HEK293 (cell line): ENCODE measurements around the gene BPIFB2.
A peak's percentile ranks its signal among the peaks of the same experiment; 100 is the strongest.

ENCODE experiments used
- CTCF ChIA-PET: fragments of 350-600 bp; formaldehyde crosslinking; extraction: SDS; loops from one replicate; lab custom pipeline; 2021; ENCODE audit warnings: antibody characterized with exemption; lab: Yijun Ruan, JAX
- POLR2A ChIA-PET: fragments of 300-600 bp; formaldehyde crosslinking; extraction: SDS; loops from one replicate; lab custom pipeline; 2020; ENCODE audit warnings: antibody characterized with exemption, inconsistent platforms; lab: Yijun Ruan, JAX
- H3K27ac ChIP-seq: fragments of 200-500 bp; sonication (Bioruptor generic); 2 replicates; pipeline ENCODE4 v1.5.1; 2014; ENCODE audit warnings: low read depth, low read length, control low read depth, inconsistent platforms; ENCODE audit errors: extremely low read depth
- H3K36me3 ChIP-seq, 2 experiments: fragments of 200-500 bp in 1 of 2; sonication (Bioruptor generic) in 1 of 2; 1 replicate in 1 of 2; 2 replicates in 1 of 2; pipeline ENCODE4 v1.5.1; 2014 to 2017; ENCODE audit warnings: inconsistent platforms in 2 of 2, low read length in 2 of 2; ENCODE audit not compliant: control insufficient read depth in 2 of 2, insufficient read depth in 1 of 2
- H3K4me1 ChIP-seq: fragments of 200-500 bp; sonication (Bioruptor generic); 2 replicates; pipeline ENCODE4 v1.5.1; 2014; ENCODE audit warnings: mild to moderate bottlenecking, low read length, inconsistent platforms; ENCODE audit not compliant: control insufficient read depth, insufficient read depth
- H3K4me3 ChIP-seq: 2 replicates; pipeline ENCODE4 v1.5.1; 2011; ENCODE audit warnings: low read depth, mild to moderate bottlenecking, control low read depth, low read length, moderate library complexity
- H3K9me3 ChIP-seq: fragments of 200-500 bp; sonication (Bioruptor generic); 2 replicates; pipeline ENCODE4 v1.5.1; 2014; ENCODE audit warnings: low read depth, low read length, inconsistent platforms; ENCODE audit not compliant: control insufficient read depth, insufficient read depth
- HOXA7 ChIP-seq: sonication (generic); formaldehyde crosslinking; IDR thresholded peaks from 2 replicates; pipeline ENCODE4 v1.8.1; 2022; ENCODE audit warnings: missing genetic modification reagents, borderline replicate concordance
- KLF7 ChIP-seq: fragments of 450-650 bp; formaldehyde crosslinking; IDR thresholded peaks from 2 replicates; pipeline ENCODE4 v1.5.1; 2016; ENCODE audit warnings: missing biosample characterization, missing genetic modification characterization, borderline replicate concordance
- OVOL3 ChIP-seq: fragments of 450-650 bp; formaldehyde crosslinking; IDR thresholded peaks from 2 replicates; pipeline ENCODE4 v1.5.1; 2016; ENCODE audit warnings: missing biosample characterization, missing genetic modification characterization
- PATZ1 ChIP-seq: fragments of 450-650 bp; formaldehyde crosslinking; IDR thresholded peaks from 2 replicates; pipeline ENCODE4 v1.5.1; 2016; ENCODE audit warnings: missing biosample characterization, missing genetic modification characterization
- PRDM1 ChIP-seq: fragments of 450-650 bp; formaldehyde crosslinking; IDR thresholded peaks from 2 replicates; pipeline ENCODE4; 2016; ENCODE audit warnings: missing biosample characterization, missing genetic modification characterization
- SCRT2 ChIP-seq: fragments of 450-650 bp; formaldehyde crosslinking; IDR thresholded peaks from 2 replicates; pipeline ENCODE4 v1.5.1; 2016; ENCODE audit warnings: missing biosample characterization, missing genetic modification characterization
- YY1 ChIP-seq: fragments of 450-650 bp; formaldehyde crosslinking; IDR thresholded peaks from 2 replicates; pipeline ENCODE4 v1.5.1; 2018; ENCODE audit warnings: missing biosample characterization, missing genetic modification characterization
- ZBTB17 ChIP-seq: fragments of 450-650 bp; formaldehyde crosslinking; IDR thresholded peaks from 2 replicates; pipeline ENCODE4 v1.5.1; 2016; ENCODE audit warnings: missing biosample characterization, missing genetic modification characterization
- ZBTB7A ChIP-seq: fragments of 450-650 bp; formaldehyde crosslinking; IDR thresholded peaks from 2 replicates; pipeline ENCODE4 v1.5.1; 2016; ENCODE audit warnings: low read depth, missing biosample characterization, missing genetic modification characterization
- ZIC2 ChIP-seq: fragments of 450-650 bp; formaldehyde crosslinking; IDR thresholded peaks from 2 replicates; pipeline ENCODE4 v1.5.1; 2016; ENCODE audit warnings: missing biosample characterization, missing genetic modification characterization
- ZNF10 ChIP-seq: fragments of 450-650 bp; formaldehyde crosslinking; IDR thresholded peaks from 2 replicates; pipeline ENCODE4 v1.5.1; 2017; ENCODE audit warnings: missing biosample characterization, missing genetic modification characterization
- ZNF214 ChIP-seq: fragments of 450-650 bp; formaldehyde crosslinking; IDR thresholded peaks from 2 replicates; pipeline ENCODE4 v1.5.1; 2017; ENCODE audit warnings: missing biosample characterization, mild to moderate bottlenecking, missing genetic modification characterization, borderline replicate concordance
- ZNF23 ChIP-seq: fragments of 450-650 bp; formaldehyde crosslinking; IDR thresholded peaks from 2 replicates; pipeline ENCODE4 v1.5.1; 2016; ENCODE audit warnings: missing biosample characterization, missing genetic modification characterization, borderline replicate concordance
- ZNF274 ChIP-seq, 2 experiments: fragments of 200-500 bp in 1 of 2; fragments of 450-650 bp in 1 of 2; sonication (Bioruptor generic) in 1 of 2; formaldehyde crosslinking in 1 of 2; IDR thresholded peaks; 2 replicates each; pipeline versions ENCODE4 v1.5.1 to v1.6.1; 2014 to 2016; ENCODE audit warnings: borderline replicate concordance in 1 of 2, inconsistent platforms in 1 of 2, low read length in 1 of 2, missing biosample characterization in 1 of 2, missing genetic modification characterization in 1 of 2
- ZNF341 ChIP-seq: fragments of 450-650 bp; formaldehyde crosslinking; IDR thresholded peaks from 2 replicates; pipeline ENCODE4; 2016; ENCODE audit warnings: low read depth, missing biosample characterization, missing genetic modification characterization
- ZNF580 ChIP-seq: fragments of 450-650 bp; formaldehyde crosslinking; IDR thresholded peaks from 2 replicates; pipeline ENCODE4 v1.5.1; 2016; ENCODE audit warnings: missing biosample characterization, missing genetic modification characterization
- ZNF596 ChIP-seq: fragments of 450-650 bp; IDR thresholded peaks from 2 replicates; pipeline ENCODE4 v1.5.0; 2018; ENCODE audit warnings: missing biosample characterization, mild to moderate bottlenecking, missing genetic modification characterization, moderate library complexity
- ZNF626 ChIP-seq: fragments of 450-650 bp; sonication (Bioruptor Pico); formaldehyde crosslinking; IDR thresholded peaks from 2 replicates; pipeline ENCODE4 v1.5.1; 2018; ENCODE audit warnings: missing biosample characterization, missing genetic modification characterization, inconsistent platforms
- ZNF629 ChIP-seq: fragments of 450-650 bp; formaldehyde crosslinking; IDR thresholded peaks from 2 replicates; pipeline ENCODE4 v1.5.1; 2017; ENCODE audit warnings: missing biosample characterization, missing genetic modification characterization
- ZNF76 ChIP-seq: fragments of 450-650 bp; formaldehyde crosslinking; IDR thresholded peaks from 2 replicates; pipeline ENCODE4; 2016; ENCODE audit warnings: low read depth, missing biosample characterization, missing genetic modification characterization, borderline replicate concordance
- ZSCAN23 ChIP-seq: fragments of 450-650 bp; formaldehyde crosslinking; IDR thresholded peaks from 2 replicates; pipeline ENCODE4 v1.5.1; 2016; ENCODE audit warnings: missing biosample characterization, missing genetic modification characterization
- TF ChIP-seq, protein P1 (sequence below): fragments of 450-650 bp; formaldehyde crosslinking; IDR thresholded peaks from 2 replicates; pipeline ENCODE4 v1.5.1; 2016; ENCODE audit warnings: missing biosample characterization, missing genetic modification characterization, low read depth
- TF ChIP-seq, protein P2 (sequence below): fragments of 450-650 bp; formaldehyde crosslinking; IDR thresholded peaks from 2 replicates; pipeline ENCODE4 v1.5.1; 2016; ENCODE audit warnings: missing biosample characterization, missing genetic modification characterization
- TF ChIP-seq, protein P3 (sequence below): fragments of 450-650 bp; formaldehyde crosslinking; IDR thresholded peaks from 2 replicates; pipeline ENCODE4 v1.5.1; 2016; ENCODE audit warnings: missing biosample characterization, missing genetic modification characterization

Gene BPIFB2

GRCh38 chr20:32970115-32970972, 37.2 kb upstream of the BPIFB2 start:
- H3K4me1 ChIP-seq: no peaks in the 10 kb centered on the region
- POLR2A ChIA-PET: no interaction called here
- H3K36me3 ChIP-seq: no peaks in the 10 kb centered on the region
- no peaks in the 10 kb centered on the region for H3K9me3 ChIP-seq
- CTCF ChIA-PET: no interaction called here
- H3K27ac ChIP-seq: no peak overlapping the region
- TF ChIP-seq ZNF214 (tag by site-specific recombination) (no peak), KLF7 (tag by site-specific recombination) (no peak), ZNF76 (no peak), ZNF580 (no peak), ZNF274 (IDR thresholded peaks at IDR 0.05; ENCODE audit: low read length) (no peak), ZNF274 (tag by site-specific recombination; IDR thresholded peaks at IDR 0.05; ENCODE audit: borderline replicate concordance) (no peak), ZSCAN23 (tag by site-specific recombination) (no peak), ZBTB7A (no peak), ZNF341 (no peak), SCRT2 (no peak), ZNF626 (no peak), ZNF10 (tag by site-specific recombination) (no peak)
- TF ChIP-seq, protein P1, sequence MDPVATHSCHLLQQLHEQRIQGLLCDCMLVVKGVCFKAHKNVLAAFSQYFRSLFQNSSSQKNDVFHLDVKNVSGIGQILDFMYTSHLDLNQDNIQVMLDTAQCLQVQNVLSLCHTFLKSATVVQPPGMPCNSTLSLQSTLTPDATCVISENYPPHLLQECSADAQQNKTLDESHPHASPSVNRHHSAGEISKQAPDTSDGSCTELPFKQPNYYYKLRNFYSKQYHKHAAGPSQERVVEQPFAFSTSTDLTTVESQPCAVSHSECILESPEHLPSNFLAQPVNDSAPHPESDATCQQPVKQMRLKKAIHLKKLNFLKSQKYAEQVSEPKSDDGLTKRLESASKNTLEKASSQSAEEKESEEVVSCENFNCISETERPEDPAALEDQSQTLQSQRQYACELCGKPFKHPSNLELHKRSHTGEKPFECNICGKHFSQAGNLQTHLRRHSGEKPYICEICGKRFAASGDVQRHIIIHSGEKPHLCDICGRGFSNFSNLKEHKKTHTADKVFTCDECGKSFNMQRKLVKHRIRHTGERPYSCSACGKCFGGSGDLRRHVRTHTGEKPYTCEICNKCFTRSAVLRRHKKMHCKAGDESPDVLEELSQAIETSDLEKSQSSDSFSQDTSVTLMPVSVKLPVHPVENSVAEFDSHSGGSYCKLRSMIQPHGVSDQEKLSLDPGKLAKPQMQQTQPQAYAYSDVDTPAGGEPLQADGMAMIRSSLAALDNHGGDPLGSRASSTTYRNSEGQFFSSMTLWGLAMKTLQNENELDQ (tag by site-specific recombination): no peak
- TF ChIP-seq, protein P2, sequence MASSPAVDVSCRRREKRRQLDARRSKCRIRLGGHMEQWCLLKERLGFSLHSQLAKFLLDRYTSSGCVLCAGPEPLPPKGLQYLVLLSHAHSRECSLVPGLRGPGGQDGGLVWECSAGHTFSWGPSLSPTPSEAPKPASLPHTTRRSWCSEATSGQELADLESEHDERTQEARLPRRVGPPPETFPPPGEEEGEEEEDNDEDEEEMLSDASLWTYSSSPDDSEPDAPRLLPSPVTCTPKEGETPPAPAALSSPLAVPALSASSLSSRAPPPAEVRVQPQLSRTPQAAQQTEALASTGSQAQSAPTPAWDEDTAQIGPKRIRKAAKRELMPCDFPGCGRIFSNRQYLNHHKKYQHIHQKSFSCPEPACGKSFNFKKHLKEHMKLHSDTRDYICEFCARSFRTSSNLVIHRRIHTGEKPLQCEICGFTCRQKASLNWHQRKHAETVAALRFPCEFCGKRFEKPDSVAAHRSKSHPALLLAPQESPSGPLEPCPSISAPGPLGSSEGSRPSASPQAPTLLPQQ (tag by site-specific recombination): no peak
- TF ChIP-seq, protein P3, sequence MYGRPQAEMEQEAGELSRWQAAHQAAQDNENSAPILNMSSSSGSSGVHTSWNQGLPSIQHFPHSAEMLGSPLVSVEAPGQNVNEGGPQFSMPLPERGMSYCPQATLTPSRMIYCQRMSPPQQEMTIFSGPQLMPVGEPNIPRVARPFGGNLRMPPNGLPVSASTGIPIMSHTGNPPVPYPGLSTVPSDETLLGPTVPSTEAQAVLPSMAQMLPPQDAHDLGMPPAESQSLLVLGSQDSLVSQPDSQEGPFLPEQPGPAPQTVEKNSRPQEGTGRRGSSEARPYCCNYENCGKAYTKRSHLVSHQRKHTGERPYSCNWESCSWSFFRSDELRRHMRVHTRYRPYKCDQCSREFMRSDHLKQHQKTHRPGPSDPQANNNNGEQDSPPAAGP: no peak
- no peak overlapping the region for H3K4me3 ChIP-seq

DNA sequence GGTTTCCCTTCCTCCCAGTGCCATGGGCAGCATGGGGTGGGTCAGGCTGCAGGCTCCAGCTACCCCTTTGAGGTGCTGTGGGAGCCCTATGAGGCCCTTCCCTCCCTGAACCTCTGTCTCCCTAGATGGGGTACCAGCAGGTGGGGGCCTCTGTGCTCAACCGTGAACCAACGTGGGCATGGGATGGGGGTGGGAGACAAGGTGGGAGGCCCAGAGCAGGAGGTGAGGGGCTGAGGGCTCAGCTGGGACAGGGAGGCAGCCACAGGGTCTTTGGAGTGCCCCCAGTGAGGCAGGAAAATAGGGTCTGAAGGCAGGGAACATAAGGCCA, 36.6 kb upstream of the BPIFB2 start:
- Histone ChIP-seq H3K4me3 (no peak overlapping the region), H3K4me1 (no peaks in the 10 kb centered on the region), H3K9me3 (no peaks in the 10 kb centered on the region), H3K36me3 (no peaks in the 10 kb centered on the region), H3K27ac (no peak overlapping the region)
- ChIA-PET POLR2A (no interaction called here), CTCF (no interaction called here)
- no peak for TF ChIP-seq ZNF629 (tag by site-specific recombination)

DNA sequence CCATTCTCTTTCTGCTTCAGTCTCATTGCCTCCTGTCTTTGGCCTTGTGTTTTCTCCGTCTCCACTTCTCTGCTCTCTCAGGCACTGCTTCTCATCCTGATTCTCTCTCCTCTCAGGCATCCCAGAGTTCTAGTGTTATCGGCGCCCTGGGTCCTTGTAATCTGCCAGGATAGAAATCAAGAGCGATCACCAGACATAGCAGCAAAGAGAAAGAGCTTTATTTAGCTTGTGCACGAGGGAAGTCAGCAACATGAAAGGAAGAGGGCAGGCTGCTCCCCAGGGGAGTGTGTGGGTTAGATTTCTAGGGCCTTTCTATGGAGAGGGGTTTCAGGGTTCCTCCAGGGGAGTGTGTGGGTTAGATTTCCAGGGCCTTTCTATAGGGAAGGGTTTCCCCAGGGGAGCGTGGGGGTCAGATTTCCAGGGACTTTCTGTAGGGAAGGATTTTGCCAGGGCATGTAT, 35.8 kb upstream of the BPIFB2 start:
- ChIA-PET CTCF (no interaction called here), POLR2A (no interaction called here)
- H3K36me3 ChIP-seq: no peaks in the 10 kb centered on the region
- no peaks in the 10 kb centered on the region for H3K4me1 ChIP-seq
- H3K27ac ChIP-seq: no peak overlapping the region
- H3K4me3 ChIP-seq: no peak overlapping the region
- H3K9me3 ChIP-seq: no peaks in the 10 kb centered on the region
- TF ChIP-seq PRDM1 (tag by site-specific recombination) (0 out of 2 replicates have a peak, but pooled peaks have one; percentile 17), ZIC2 (tag by site-specific recombination) (0 out of 2 replicates have a peak, but pooled peaks have one; percentile 11), YY1 (tag by site-specific recombination) (no peak), ZNF23 (tag by site-specific recombination) (no peak), PATZ1 (tag by site-specific recombination) (no peak), ZNF596 (tag by site-specific recombination) (no peak), OVOL3 (tag by site-specific recombination) (no peak), HOXA7 (CRISPR knock-in tag) (no peak), ZBTB17 (peak; percentile 79)
